HepG2 (cell line): Measurements from ENCODE around the gene EEF1AKMT3. TPM values are rescaled to one million over a fixed set of nuclear protein-coding genes. Genes with fewer than 3 reads are reported as not detected.

Source experiments
- ATAC-seq: fragments of 200-7000 bp; cut with Tn5 transposase; 3 replicates; pipeline ENCODE4 v1.9.1; 2020; ENCODE audit warnings: mild to moderate bottlenecking, moderate library complexity
- BruUV-seq: library from RNA; stranded (reverse); fragments of 400-500 nt; replicated peaks from 2 replicates; lab custom pipeline; 2021; lab: Mats Ljungman, UMichigan
- CTCF ChIA-PET: fragments of 300-600 bp; formaldehyde crosslinking; extraction: SDS; loops from one replicate; lab custom pipeline; 2021; ENCODE audit warnings: low total read pairs, inconsistent platforms, low intra/inter-chr PET ratio; lab: Yijun Ruan, JAX
- POLR2A ChIA-PET: fragments of 350-600 bp; sonication (Branson Sonifier 250); formaldehyde crosslinking; loops from one replicate; lab custom pipeline; 2020; ENCODE audit warnings: antibody characterized with exemption, inconsistent platforms; lab: Yijun Ruan, JAX
- DNase-seq: peaks from one replicate; pipeline ENCODE4 v3.0.0-alpha.2; 2015; ENCODE audit warnings: low spot score
- FAIRE-seq: peaks from 3 replicates; lab custom pipeline; 2011; peaks lifted over from hg19 to GRCh38; lab: Jason Lieb, UNC
- H2AFZ ChIP-seq: one replicate; pipeline ENCODE4 v1.6.1; 2011; ENCODE audit warnings: low read length, inconsistent platforms
- H3K27ac ChIP-seq: fragments of 300-600 bp; 3 replicates; pipeline ENCODE4 v1.8.0; 2011; ENCODE audit warnings: mixed run types, mild to moderate bottlenecking, mixed read lengths, low read length, inconsistent platforms; ENCODE audit not compliant: insufficient read depth; ENCODE audit errors: extremely low read length
- H3K27me3 ChIP-seq, 2 experiments: fragments of 200-600 bp in 1 of 2; 2 replicates in 1 of 2; 3 replicates in 1 of 2; pipeline versions ENCODE4 v1.6.0 to v1.8.0; 2011; ENCODE audit warnings: low read length in 2 of 2, mild to moderate bottlenecking in 2 of 2, moderate library complexity in 2 of 2, inconsistent platforms in 1 of 2; ENCODE audit not compliant: insufficient read depth in 2 of 2, control insufficient read depth in 1 of 2
- H3K36me3 ChIP-seq, 2 experiments: fragments of 200-600 bp in 1 of 2; replicated peaks in 1 of 2; 2 replicates in 1 of 2; 3 replicates in 1 of 2; pipeline versions ENCODE4 v1.5.1 to v1.8.0; 2011; ENCODE audit warnings: low read length in 2 of 2, inconsistent platforms in 1 of 2; ENCODE audit not compliant: insufficient read depth in 2 of 2, control insufficient read depth in 1 of 2
- H3K4me1 ChIP-seq: 2 replicates; pipeline ENCODE4 v1.5.1; 2012; ENCODE audit warnings: low read length, inconsistent platforms; ENCODE audit not compliant: insufficient read depth
- H3K4me2 ChIP-seq: 2 replicates; pipeline ENCODE4 v1.6.0; 2011; ENCODE audit warnings: low read depth, low read length, inconsistent platforms
- H3K4me3 ChIP-seq, 3 experiments: fragments of 200-600 bp in 1 of 3; sonication (generic), shearing (Covaris generic) in 1 of 3; replicated peaks in 1 of 3; 2 replicates each; pipeline ENCODE4 v1.5.1; 2011 to 2016; ENCODE audit warnings: low read length in 3 of 3, inconsistent platforms in 2 of 3, low read depth in 2 of 3, mild to moderate bottlenecking in 2 of 3, control low read depth in 1 of 3, mixed read lengths in 1 of 3; ENCODE audit not compliant: insufficient read depth in 1 of 3
- H3K79me2 ChIP-seq: one replicate; pipeline ENCODE4 v1.6.1; 2011; ENCODE audit warnings: low read length, inconsistent platforms; ENCODE audit not compliant: insufficient read depth
- H3K9ac ChIP-seq: 2 replicates; pipeline ENCODE4 v1.6.0; 2011; ENCODE audit warnings: mild to moderate bottlenecking, low read depth, low read length, inconsistent platforms; ENCODE audit not compliant: insufficient read depth
- H3K9me3 ChIP-seq: 2 replicates; pipeline ENCODE4 v1.5.1; 2012; ENCODE audit warnings: mild to moderate bottlenecking, low read length
- H4K20me1 ChIP-seq: 2 replicates; pipeline ENCODE4 v1.6.0; 2011; ENCODE audit warnings: inconsistent platforms, mild to moderate bottlenecking, low read length, moderate library complexity; ENCODE audit not compliant: insufficient read depth
- ARNTL ChIP-seq: sonication (generic); formaldehyde crosslinking; IDR thresholded peaks from 2 replicates; pipeline ENCODE4 v1.4.0; 2020; ENCODE audit warnings: mild to moderate bottlenecking, missing genetic modification reagents
- CBX5 ChIP-seq: sonication (generic); formaldehyde crosslinking; IDR thresholded peaks from 2 replicates; pipeline ENCODE4 v1.4.0; 2020; ENCODE audit warnings: missing genetic modification reagents, borderline replicate concordance
- DR1 ChIP-seq: sonication (generic); formaldehyde crosslinking; IDR thresholded peaks from 2 replicates; pipeline ENCODE4 v1.8.0; 2021; ENCODE audit warnings: mild to moderate bottlenecking, missing genetic modification reagents, inconsistent platforms
- ELF3 ChIP-seq: IDR thresholded peaks from 2 replicates; pipeline ENCODE4 v1.6.1; 2016; ENCODE audit warnings: missing genetic modification reagents, missing compliant biosample characterization
- FOXK2 ChIP-seq: fragments of 450-650 bp; IDR thresholded peaks from 2 replicates; pipeline ENCODE4 v1.6.1; 2016
- JUND ChIP-seq: sonication (generic); formaldehyde crosslinking; IDR thresholded peaks from 2 replicates; pipeline ENCODE4 v1.8.0; 2022; ENCODE audit warnings: mild to moderate bottlenecking, missing genetic modification reagents
- NR2F2 ChIP-seq: IDR thresholded peaks from 2 replicates; pipeline ENCODE4 v1.6.1; 2012; ENCODE audit warnings: low read depth, inconsistent platforms, borderline replicate concordance
- RBAK ChIP-seq: sonication (generic); formaldehyde crosslinking; IDR thresholded peaks from 2 replicates; pipeline ENCODE4 v1.5.1; 2020; ENCODE audit warnings: mild to moderate bottlenecking, missing genetic modification reagents
- SRF ChIP-seq: IDR thresholded peaks from 2 replicates; pipeline ENCODE4 v1.6.1; 2011; ENCODE audit warnings: mild to moderate bottlenecking, low read depth, low read length, moderate library complexity
- TERF1 ChIP-seq: sonication (generic); formaldehyde crosslinking; IDR thresholded peaks from 2 replicates; pipeline ENCODE4 v1.8.0; 2022; ENCODE audit warnings: mild to moderate bottlenecking, missing genetic modification reagents, moderate library complexity
- TP53 ChIP-seq: sonication (generic); formaldehyde crosslinking; conservative IDR thresholded peaks from 2 replicates; pipeline ENCODE4 v1.4.0; 2020; ENCODE audit warnings: missing genetic modification reagents
- ZNF577 ChIP-seq: sonication (generic); formaldehyde crosslinking; IDR thresholded peaks from 2 replicates; pipeline ENCODE4 v1.4.0; 2020; ENCODE audit warnings: mild to moderate bottlenecking, low read depth, missing genetic modification reagents, borderline replicate concordance
- ZNF766 ChIP-seq: sonication (generic); formaldehyde crosslinking; IDR thresholded peaks from 2 replicates; pipeline ENCODE4 v1.5.0; 2020; ENCODE audit warnings: missing genetic modification reagents, borderline replicate concordance
- WGBS: methylation state at CpG from one replicate; pipeline ENCODE4 v1.1.6; 2017; ENCODE audit warnings: low lambda C conversion rate; 5-methylcytosine and 5-hydroxymethylcytosine counted together
- in situ Hi-C: cut with HindIII; loops from 2 replicates; pipeline ENCODE4 v1.10.0; 2017; ENCODE audit warnings: low pct_unique_long_range_greater_than_20kb; ENCODE audit not compliant: extremely low pct_ligation_motif_present
- intact Hi-C: fragments of 100-400 bp; cut with micrococcal nuclease; formaldehyde crosslinking; loops from one replicate; pipeline ENCODE4 v1.10.0; 2022; ENCODE audit not compliant: unreplicated experiment
- polyA plus RNA-seq, 8 experiments: library from polyadenylated mRNA; depleted of rRNA in 3 of 8; stranded (reverse) in 7 of 8; unstranded in 1 of 8; fragments of >200 nt; fragmentation: Illumina TruSeq in 4 of 8; extraction: Trizol in 4 of 8; gene quantifications; 2 replicates each; pipeline versions ENCODE4 v1.2.1 to v1.2.3, GENCODE V29; 2011 to 2016; ENCODE audit warnings: low read depth in 4 of 8, missing spikeins in 1 of 8, mixed read lengths in 1 of 8; ENCODE audit not compliant: insufficient read depth in 1 of 8
- total RNA-seq, 5 experiments: library from RNA; depleted of rRNA; stranded (reverse); fragments of >200 nt; fragmentation: Illumina TruSeq; extraction: Trizol; gene quantifications; 2 replicates each; pipeline ENCODE4 v1.2.3, GENCODE V29; 2016; ENCODE audit warnings: low read depth in 1 of 5

Gene EEF1AKMT3
- total and polyA plus RNA-seq, 2 of the 13 experiments (the other 11 are each of a cell fraction or from before 2014, with no cell fraction given), result 4.7 to 11.4 TPM

GRCh38 chr12:57803319-57803893, 31.0 kb downstream of the EEF1AKMT3 start (continued):
- TF ChIP-seq CBX5 (CRISPR knock-in tag), result no peak
- TF ChIP-seq SRF, result 0 out of 2 replicates have a peak, but pooled peaks have one; percentile 17

DNA sequence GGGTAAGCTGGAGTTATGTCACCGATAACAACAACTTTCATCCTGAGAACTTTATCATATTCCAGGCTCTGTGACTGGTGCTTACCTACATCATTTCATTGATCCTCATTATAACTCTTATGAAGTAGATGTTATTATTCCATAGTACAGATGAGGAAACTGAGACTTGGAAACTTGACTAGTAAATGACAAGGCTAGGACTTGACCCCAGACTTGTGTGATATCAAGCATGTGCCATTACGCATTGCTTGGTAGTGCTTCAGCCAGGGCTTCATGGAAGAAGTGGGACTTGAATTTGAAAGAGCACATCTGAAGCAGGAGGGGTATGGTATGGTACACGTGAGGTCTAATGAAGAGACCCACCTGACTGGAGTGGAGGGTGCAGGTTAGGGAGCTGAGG, 34.3 kb downstream of the EEF1AKMT3 start:
- Histone ChIP-seq H4K20me1 (0 out of 2 replicates have a peak, but pooled peaks cover 3% of the 10 kb centered on the region), H3K79me2 (no peaks in the 10 kb centered on the region), H3K9ac (no peak overlapping the region), H3K36me3 (peaks cover 3 to 12% of the 10 kb centered on the region in 2 experiments; a peak in 3 of 5 replicates), H3K4me1 (peaks cover under 1% of the 10 kb centered on the region; the same call in 1 of the 2 replicates)
- POLR2A ChIA-PET, result no interaction called here
- intact Hi-C loops (no loop called here), in situ Hi-C loops (no loop called here)
- 98% methylated on average over 3 of the region's 3 CpGs for WGBS
- no peak for ATAC-seq
- no peak for TF ChIP-seq RBAK (CRISPR knock-in tag)
- TF ChIP-seq, all 625 proteins: peak for 0
- Histone ChIP-seq H3K27me3 (no peaks in the 10 kb centered on the region), H2AFZ (no peak overlapping the region), H3K4me3 (no peak overlapping the region), H3K4me2 (no peak overlapping the region), H3K27ac (no peak overlapping the region), H3K9me3 (no peaks in the 10 kb centered on the region)
- FAIRE-seq (no peak), DNase-seq (no peak)
- no TSS peak for BruUV-seq
- CTCF ChIA-PET, result no interaction called here

DNA sequence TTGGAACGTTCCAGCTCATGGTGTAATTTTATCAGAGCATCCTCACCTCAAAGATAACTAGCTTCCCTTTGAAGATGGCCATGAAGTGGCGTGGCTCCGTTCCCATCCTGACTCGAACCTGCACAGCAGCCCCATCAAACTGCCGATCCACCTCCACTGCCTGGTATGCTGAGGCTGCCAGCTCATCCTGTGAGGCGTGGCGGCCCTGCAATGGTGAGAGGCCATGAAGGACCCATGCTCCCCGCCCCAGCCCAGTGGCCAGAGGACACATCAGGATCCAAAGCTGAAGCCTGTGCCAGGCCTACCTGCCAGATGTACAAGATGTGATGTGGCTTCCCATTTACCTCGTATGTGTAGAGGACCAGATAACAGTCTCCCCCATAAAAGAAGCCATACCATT, 34.9 kb downstream of the EEF1AKMT3 start:
- no peak overlapping the region for H3K4me2 ChIP-seq
- H4K20me1 ChIP-seq, result 0 out of 2 replicates have a peak, but pooled peaks cover 3% of the 10 kb centered on the region
- no peak for ATAC-seq
- FAIRE-seq, result no peak
- no peak overlapping the region for H2AFZ ChIP-seq
- peaks cover 3 to 9% of the 10 kb centered on the region in 2 experiments; a peak in 3 of 5 replicates for H3K36me3 ChIP-seq
- intact Hi-C loops (no loop called here), in situ Hi-C loops (no loop called here)
- peaks cover 7% of the 10 kb centered on the region; the same call in 1 of the 2 replicates for H3K4me1 ChIP-seq
- no peaks in the 10 kb centered on the region for H3K79me2 ChIP-seq
- DNase-seq, result no peak
- no peak overlapping the region for H3K9ac ChIP-seq
- H3K27ac ChIP-seq, result no peak overlapping the region
- BruUV-seq, result no TSS peak
- H3K27me3 ChIP-seq, result no peaks in the 10 kb centered on the region
- CTCF ChIA-PET, result no interaction called here
- 91% methylated on average over 7 of the region's 9 CpGs for WGBS
- POLR2A ChIA-PET, result no interaction called here
- no peak overlapping the region for H3K4me3 ChIP-seq
- no peak for TF ChIP-seq DR1 (CRISPR knock-in tag)
- TF ChIP-seq ZNF766, result no peak
- TF ChIP-seq ZNF577 (CRISPR knock-in tag), result no peak
- no peak for TF ChIP-seq TP53 (CRISPR knock-in tag)
- TF ChIP-seq FOXK2, result no peak
- no peak for TF ChIP-seq NR2F2
- no peak for TF ChIP-seq JUND (CRISPR knock-in tag)
- no peak for TF ChIP-seq ELF3 (CRISPR knock-in tag)
- no peak for TF ChIP-seq TERF1 (CRISPR knock-in tag)
- TF ChIP-seq ARNTL, result no peak
- TF ChIP-seq, all 625 proteins: peak for 0
- H3K9me3 ChIP-seq, result no peaks in the 10 kb centered on the region
